ENCODE data around the gene SAA1.

GRCh38 chr11:18315893-18316292 is 49.8 kb downstream of the SAA1 start:
- TF ChIP-seq CTCF (IDR thresholded peaks at IDR 0.05) (no peak), POLR2A (IDR thresholded peaks at IDR 0.05) (no peak)
